ENCODE results near the gene SERINC3. TPM values are rescaled to one million over a fixed set of nuclear protein-coding genes. Genes with fewer than 3 reads are reported as not detected.

The SERINC3 gene
- polyA plus RNA-seq, 1 donor (not counting 4 experiments of a cell fraction or from before 2014, with no cell fraction given) = 118 TPM

DNA sequence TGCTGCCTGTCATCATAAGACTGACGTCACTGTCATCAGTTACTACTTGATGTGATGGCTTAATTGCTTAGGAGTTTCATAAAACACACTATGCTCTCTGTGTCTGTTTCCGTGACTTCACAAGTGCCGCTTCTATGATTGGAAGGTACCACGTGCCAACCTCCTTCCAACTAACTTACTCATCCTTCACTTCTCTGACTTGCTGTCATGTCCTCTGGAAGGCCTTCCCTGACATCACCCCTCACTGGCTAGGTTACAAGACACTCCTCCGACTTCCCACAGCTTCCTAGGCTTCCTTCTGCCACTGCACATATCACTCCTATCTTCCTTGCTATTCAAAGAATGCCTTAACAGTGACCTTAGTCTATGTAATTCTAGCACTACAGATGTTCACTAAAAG lies 20.4 kb downstream of the SERINC3 start:
- FAIRE-seq = no peak
- DNase-seq (ENCODE audit: low read depth, low spot score) = no peak
- no peaks in the 10 kb centered on the region for H4K20me1 ChIP-seq (ENCODE audit: control insufficient read depth, extremely low read depth, insufficient read depth, low read length)
- no peaks in the 10 kb centered on the region for H3K9me1 ChIP-seq (ENCODE audit: control insufficient read depth, extremely low read depth, insufficient read depth, low read length)
- H3K9ac ChIP-seq (ENCODE audit: control insufficient read depth, extremely low read depth, insufficient read depth, low read length) = no peak overlapping the region
- H3K9me3 ChIP-seq (ENCODE audit: control insufficient read depth, low read depth, low read length) = no peaks in the 10 kb centered on the region
- no peaks in the 10 kb centered on the region for H3K79me2 ChIP-seq (ENCODE audit: control insufficient read depth, insufficient read depth, low read length)
- no peak overlapping the region for H2AFZ ChIP-seq (ENCODE audit: control insufficient read depth, low read length)
- TF ChIP-seq, protein P1, sequence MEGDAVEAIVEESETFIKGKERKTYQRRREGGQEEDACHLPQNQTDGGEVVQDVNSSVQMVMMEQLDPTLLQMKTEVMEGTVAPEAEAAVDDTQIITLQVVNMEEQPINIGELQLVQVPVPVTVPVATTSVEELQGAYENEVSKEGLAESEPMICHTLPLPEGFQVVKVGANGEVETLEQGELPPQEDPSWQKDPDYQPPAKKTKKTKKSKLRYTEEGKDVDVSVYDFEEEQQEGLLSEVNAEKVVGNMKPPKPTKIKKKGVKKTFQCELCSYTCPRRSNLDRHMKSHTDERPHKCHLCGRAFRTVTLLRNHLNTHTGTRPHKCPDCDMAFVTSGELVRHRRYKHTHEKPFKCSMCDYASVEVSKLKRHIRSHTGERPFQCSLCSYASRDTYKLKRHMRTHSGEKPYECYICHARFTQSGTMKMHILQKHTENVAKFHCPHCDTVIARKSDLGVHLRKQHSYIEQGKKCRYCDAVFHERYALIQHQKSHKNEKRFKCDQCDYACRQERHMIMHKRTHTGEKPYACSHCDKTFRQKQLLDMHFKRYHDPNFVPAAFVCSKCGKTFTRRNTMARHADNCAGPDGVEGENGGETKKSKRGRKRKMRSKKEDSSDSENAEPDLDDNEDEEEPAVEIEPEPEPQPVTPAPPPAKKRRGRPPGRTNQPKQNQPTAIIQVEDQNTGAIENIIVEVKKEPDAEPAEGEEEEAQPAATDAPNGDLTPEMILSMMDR (optimal IDR thresholded peaks at IDR 0.05 in 1 of 3, IDR thresholded peaks at IDR 0.05 in 1 of 3, conservative IDR thresholded peaks at IDR 0.05 in 1 of 3; ENCODE audit: extremely low read depth in 1 of 3, insufficient read depth in 2 of 3, low read length in 3 of 3) = no peak
- TF ChIP-seq EZH2 (IDR thresholded peaks at IDR 0.05; ENCODE audit: low read length) = no peak
- H3K36me3 ChIP-seq (ENCODE audit: control insufficient read depth in 2 of 2, extremely low read depth in 1 of 2, insufficient read depth in 2 of 2, low read length in 2 of 2) = peaks cover 23 to 44% of the 10 kb centered on the region in 2 experiments
- H3K4me1 ChIP-seq (ENCODE audit: control insufficient read depth, extremely low read depth, insufficient read depth, low read length) = peaks cover 15% of the 10 kb centered on the region
- H3K27ac ChIP-seq (ENCODE audit: control insufficient read depth, insufficient read depth, low read length) = no peak overlapping the region
- dilution Hi-C loops (cut with MboI; ENCODE audit: extremely low pct_ligation_motif_present, low sequenced_read_pairs) = no loop called here
- H3K27me3 ChIP-seq (ENCODE audit: control insufficient read depth, extremely low read depth, insufficient read depth, low read length) = no peaks in the 10 kb centered on the region
- H3K4me3 ChIP-seq (ENCODE audit: control insufficient read depth in 2 of 3, extremely low read depth in 1 of 3, insufficient read depth in 2 of 3, low read depth in 1 of 3, low read length in 3 of 3) = no peak overlapping the region
- no peak overlapping the region for H3K4me2 ChIP-seq (ENCODE audit: control insufficient read depth, extremely low read depth, insufficient read depth, low read depth, low read length)

DNA sequence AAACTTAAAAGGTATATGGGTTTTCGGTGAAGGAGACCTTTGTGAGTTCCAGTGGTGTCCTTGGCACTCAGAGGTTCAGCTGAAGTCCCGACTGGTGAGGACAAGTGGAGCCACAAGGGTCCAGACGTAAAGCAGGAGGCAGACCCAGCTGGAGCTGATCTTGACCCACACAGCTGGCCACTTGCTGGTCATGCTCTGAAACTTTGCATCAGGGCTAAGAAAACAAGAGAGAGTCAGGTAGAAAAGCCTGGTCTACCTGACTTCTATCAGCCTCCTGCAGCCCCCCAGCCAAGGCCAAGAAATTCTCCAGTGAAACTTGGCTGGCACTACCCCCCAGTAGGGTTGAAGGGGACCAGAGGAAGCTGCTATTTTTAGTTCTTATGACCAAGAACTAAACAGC lies 21.6 kb downstream of the SERINC3 start:
- H3K4me1 ChIP-seq (ENCODE audit: control insufficient read depth, extremely low read depth, insufficient read depth, low read length) = peaks cover 27% of the 10 kb centered on the region
- H3K79me2 ChIP-seq (ENCODE audit: control insufficient read depth, insufficient read depth, low read length) = no peaks in the 10 kb centered on the region
- TF ChIP-seq EZH2 (IDR thresholded peaks at IDR 0.05; ENCODE audit: low read length) = no peak
- TF ChIP-seq, protein P1 (optimal IDR thresholded peaks at IDR 0.05 in 1 of 3, IDR thresholded peaks at IDR 0.05 in 1 of 3, conservative IDR thresholded peaks at IDR 0.05 in 1 of 3; ENCODE audit: extremely low read depth in 1 of 3, insufficient read depth in 2 of 3, low read length in 3 of 3) = no peak
- H3K4me2 ChIP-seq (ENCODE audit: control insufficient read depth, extremely low read depth, insufficient read depth, low read depth, low read length) = no peak overlapping the region
- no peak overlapping the region for H2AFZ ChIP-seq (ENCODE audit: control insufficient read depth, low read length)
- H3K9me1 ChIP-seq (ENCODE audit: control insufficient read depth, extremely low read depth, insufficient read depth, low read length) = no peaks in the 10 kb centered on the region
- no peak overlapping the region for H3K9ac ChIP-seq (ENCODE audit: control insufficient read depth, extremely low read depth, insufficient read depth, low read length)
- H4K20me1 ChIP-seq (ENCODE audit: control insufficient read depth, extremely low read depth, insufficient read depth, low read length) = no peaks in the 10 kb centered on the region
- H3K27me3 ChIP-seq (ENCODE audit: control insufficient read depth, extremely low read depth, insufficient read depth, low read length) = no peaks in the 10 kb centered on the region
- H3K4me3 ChIP-seq (ENCODE audit: control insufficient read depth in 2 of 3, extremely low read depth in 1 of 3, insufficient read depth in 2 of 3, low read depth in 1 of 3, low read length in 3 of 3) = no peak overlapping the region
- FAIRE-seq = no peak
- no peak overlapping the region for H3K27ac ChIP-seq (ENCODE audit: control insufficient read depth, insufficient read depth, low read length)
- no peaks in the 10 kb centered on the region for H3K9me3 ChIP-seq (ENCODE audit: control insufficient read depth, low read depth, low read length)
- DNase-seq (ENCODE audit: low read depth, low spot score) = no peak
- dilution Hi-C loops (cut with MboI; ENCODE audit: extremely low pct_ligation_motif_present, low sequenced_read_pairs) = no loop called here
- H3K36me3 ChIP-seq (ENCODE audit: control insufficient read depth in 2 of 2, extremely low read depth in 1 of 2, insufficient read depth in 2 of 2, low read length in 2 of 2) = peaks cover 23 to 44% of the 10 kb centered on the region in 2 experiments
